OCI-LY3 (cell line): Measurements from ENCODE around the gene FAM107B.

Experiments
- EZH2phosphoT487 ChIP-seq: fragments of 200-600 bp; shearing (Covaris generic); IDR thresholded peaks from 2 replicates; pipeline ENCODE4 v1.6.1; 2018; ENCODE audit warnings: antibody characterized with exemption, mixed run types, low read depth
- TF ChIP-seq, protein P1 (sequence below): fragments of 200-600, 300-600 bp; sonication (generic); IDR thresholded peaks from 2 replicates; pipeline ENCODE4 v1.5.1; 2014; ENCODE audit warnings: antibody characterized with exemption, low read length, low read depth

GRCh38 chr10:14507176-14507575 lies 267.5 kb downstream of the FAM107B start:
- TF ChIP-seq, protein P1, sequence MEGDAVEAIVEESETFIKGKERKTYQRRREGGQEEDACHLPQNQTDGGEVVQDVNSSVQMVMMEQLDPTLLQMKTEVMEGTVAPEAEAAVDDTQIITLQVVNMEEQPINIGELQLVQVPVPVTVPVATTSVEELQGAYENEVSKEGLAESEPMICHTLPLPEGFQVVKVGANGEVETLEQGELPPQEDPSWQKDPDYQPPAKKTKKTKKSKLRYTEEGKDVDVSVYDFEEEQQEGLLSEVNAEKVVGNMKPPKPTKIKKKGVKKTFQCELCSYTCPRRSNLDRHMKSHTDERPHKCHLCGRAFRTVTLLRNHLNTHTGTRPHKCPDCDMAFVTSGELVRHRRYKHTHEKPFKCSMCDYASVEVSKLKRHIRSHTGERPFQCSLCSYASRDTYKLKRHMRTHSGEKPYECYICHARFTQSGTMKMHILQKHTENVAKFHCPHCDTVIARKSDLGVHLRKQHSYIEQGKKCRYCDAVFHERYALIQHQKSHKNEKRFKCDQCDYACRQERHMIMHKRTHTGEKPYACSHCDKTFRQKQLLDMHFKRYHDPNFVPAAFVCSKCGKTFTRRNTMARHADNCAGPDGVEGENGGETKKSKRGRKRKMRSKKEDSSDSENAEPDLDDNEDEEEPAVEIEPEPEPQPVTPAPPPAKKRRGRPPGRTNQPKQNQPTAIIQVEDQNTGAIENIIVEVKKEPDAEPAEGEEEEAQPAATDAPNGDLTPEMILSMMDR, result no peak
- TF ChIP-seq EZH2phosphoT487, result no peak
